ENCODE measurements around the gene SPRR2B. TPM values are rescaled to one million over a fixed set of nuclear protein-coding genes. Genes with fewer than 3 reads are reported as not detected.
A peak's percentile ranks its signal among the peaks of the same experiment; 100 is the strongest.
"Not testable (repeated sequence)": the region's sequence is repeated elsewhere in the genome, so short reads cannot be mapped to it uniquely, and the experiment has no call there.

The SPRR2B gene
- total RNA-seq, 1 experiment from 2014 or later, result not detected

DNA sequence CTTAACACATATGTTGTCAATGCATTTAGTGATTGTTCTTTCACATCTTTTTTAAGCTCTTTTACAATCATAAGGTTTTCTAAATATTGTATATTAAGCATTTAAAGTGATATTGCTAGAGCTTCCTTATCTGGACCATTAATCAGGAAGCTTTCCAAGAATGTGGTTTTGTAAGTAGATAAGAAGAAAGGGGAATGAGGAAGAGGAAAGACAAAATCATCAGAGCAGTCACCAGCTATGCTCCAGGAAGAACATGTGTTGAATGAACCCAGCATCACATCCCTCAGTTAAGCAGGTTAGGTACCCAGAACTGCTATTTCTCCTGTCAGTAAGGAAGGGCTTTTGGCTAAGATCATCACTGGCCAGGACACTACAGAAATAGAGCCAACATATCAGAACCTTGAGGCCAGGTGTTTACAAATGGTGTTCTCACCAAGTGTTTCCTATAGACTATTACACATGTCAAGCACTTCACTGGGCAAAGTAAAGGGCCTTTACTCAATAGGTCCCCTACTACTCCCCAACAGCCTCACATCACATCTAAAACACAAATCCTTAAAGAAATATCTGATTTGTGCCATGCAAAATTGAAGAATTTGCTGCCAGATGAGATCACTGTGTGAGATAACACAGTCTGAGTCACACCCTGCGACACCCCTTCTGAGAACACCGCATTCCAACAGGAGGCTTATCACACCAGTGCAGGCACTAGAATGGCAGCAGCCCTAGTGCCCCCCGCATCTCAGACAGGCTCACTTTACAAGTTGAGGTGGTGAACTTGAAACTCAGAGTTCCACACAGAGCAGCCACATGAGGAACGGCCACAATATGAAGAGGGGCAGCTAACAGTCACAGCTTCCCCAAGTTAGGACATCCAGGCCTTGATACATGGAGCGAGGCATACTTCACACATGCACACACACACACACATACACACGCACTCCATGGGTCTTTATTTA lies 12.3 kb downstream of the SPRR2B start:
- POLR2A ChIA-PET (ENCODE audit: unreplicated experiment), result no interaction called here

DNA sequence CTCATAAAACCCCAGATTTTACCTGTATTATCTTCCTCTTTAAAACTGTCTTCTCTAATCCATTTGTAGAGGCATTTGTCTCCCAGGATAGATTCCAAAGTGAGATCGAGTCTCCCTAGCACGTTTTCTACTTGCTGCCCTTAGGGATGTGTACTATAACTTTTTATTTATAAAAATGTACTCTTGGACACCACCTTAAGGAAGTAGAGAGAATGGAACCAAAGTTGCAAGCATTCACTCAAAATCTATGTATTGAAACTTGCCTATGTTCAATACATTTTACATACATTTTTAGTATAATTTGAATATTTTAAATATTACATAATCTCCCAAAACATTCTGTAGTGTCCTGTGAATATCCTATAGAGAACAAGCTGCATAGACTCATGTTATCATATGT lies 13.3 kb downstream of the SPRR2B start:
- Histone ChIP-seq H3K9me2 (ENCODE audit: insufficient read depth) (no peaks in the 10 kb centered on the region), H3K79me2 (ENCODE audit: low read depth) (no peaks in the 10 kb centered on the region), H3K27me3 (ENCODE audit: insufficient read depth, low read depth) (peaks cover 15% of the 10 kb centered on the region), H3K4me1 (replicated peaks; ENCODE audit: insufficient read depth) (peaks cover 8% of the 10 kb centered on the region), H3K4me3 (no peak overlapping the region), H4K20me1 (ENCODE audit: insufficient read depth) (no peaks in the 10 kb centered on the region), H3K27ac (no peak overlapping the region), H3K9me3 (ENCODE audit: insufficient read depth, low read depth) (no peaks in the 10 kb centered on the region), H3K36me3 (ENCODE audit: low read depth) (no peaks in the 10 kb centered on the region), H3K4me2 (no peak overlapping the region), H2AFZ (no peak overlapping the region), H3F3A (ENCODE audit: insufficient read depth, low read depth) (no peaks in the 10 kb centered on the region; the same call in 1 of the 2 replicates)
- BruUV-seq (replicated peaks), result no TSS peak
- TF ChIP-seq, protein P1, sequence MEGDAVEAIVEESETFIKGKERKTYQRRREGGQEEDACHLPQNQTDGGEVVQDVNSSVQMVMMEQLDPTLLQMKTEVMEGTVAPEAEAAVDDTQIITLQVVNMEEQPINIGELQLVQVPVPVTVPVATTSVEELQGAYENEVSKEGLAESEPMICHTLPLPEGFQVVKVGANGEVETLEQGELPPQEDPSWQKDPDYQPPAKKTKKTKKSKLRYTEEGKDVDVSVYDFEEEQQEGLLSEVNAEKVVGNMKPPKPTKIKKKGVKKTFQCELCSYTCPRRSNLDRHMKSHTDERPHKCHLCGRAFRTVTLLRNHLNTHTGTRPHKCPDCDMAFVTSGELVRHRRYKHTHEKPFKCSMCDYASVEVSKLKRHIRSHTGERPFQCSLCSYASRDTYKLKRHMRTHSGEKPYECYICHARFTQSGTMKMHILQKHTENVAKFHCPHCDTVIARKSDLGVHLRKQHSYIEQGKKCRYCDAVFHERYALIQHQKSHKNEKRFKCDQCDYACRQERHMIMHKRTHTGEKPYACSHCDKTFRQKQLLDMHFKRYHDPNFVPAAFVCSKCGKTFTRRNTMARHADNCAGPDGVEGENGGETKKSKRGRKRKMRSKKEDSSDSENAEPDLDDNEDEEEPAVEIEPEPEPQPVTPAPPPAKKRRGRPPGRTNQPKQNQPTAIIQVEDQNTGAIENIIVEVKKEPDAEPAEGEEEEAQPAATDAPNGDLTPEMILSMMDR (conservative IDR thresholded peaks at IDR 0.05), result peak; percentile 42
- TF ChIP-seq EZH2 (IDR thresholded peaks at IDR 0.05; ENCODE audit: low read depth), result no peak
- CTCF ChIA-PET, result no interaction called here
- DNase-seq, result no peak
- POLR2A ChIA-PET (ENCODE audit: unreplicated experiment), result no interaction called here
- intact Hi-C loops (cut with micrococcal nuclease; ENCODE audit: unreplicated experiment), result no loop called here

More for the DNA sequence above, 12.3 kb downstream of the SPRR2B start:
- H3K9me2 ChIP-seq (ENCODE audit: insufficient read depth), result 0 out of 2 replicates have a peak, but pooled peaks cover 3% of the 10 kb centered on the region
- H3K4me2 ChIP-seq, result no peak overlapping the region
- DNase-seq, result peak in 1 of 2 experiments; percentile 77
- no TSS peak for BruUV-seq (replicated peaks)
- H2AFZ ChIP-seq, result no peak overlapping the region
- H3F3A ChIP-seq (ENCODE audit: insufficient read depth, low read depth), result no peaks in the 10 kb centered on the region; the same call in 1 of the 2 replicates
- no peaks in the 10 kb centered on the region for H3K9me3 ChIP-seq (ENCODE audit: insufficient read depth, low read depth)
- H3K4me3 ChIP-seq, result no peak overlapping the region
- peaks cover 13% of the 10 kb centered on the region for H3K27me3 ChIP-seq (ENCODE audit: insufficient read depth, low read depth)
- intact Hi-C loops (cut with micrococcal nuclease; ENCODE audit: unreplicated experiment), result no loop called here
- H4K20me1 ChIP-seq (ENCODE audit: insufficient read depth), result no peaks in the 10 kb centered on the region
- peaks cover 8% of the 10 kb centered on the region for H3K4me1 ChIP-seq (replicated peaks; ENCODE audit: insufficient read depth)
- H3K27ac ChIP-seq, result no peak overlapping the region
- TF ChIP-seq, protein P1 (conservative IDR thresholded peaks at IDR 0.05), result no peak
- no peaks in the 10 kb centered on the region for H3K36me3 ChIP-seq (ENCODE audit: low read depth)
- CTCF ChIA-PET, result no interaction called here
- no peaks in the 10 kb centered on the region for H3K79me2 ChIP-seq (ENCODE audit: low read depth)

DNA sequence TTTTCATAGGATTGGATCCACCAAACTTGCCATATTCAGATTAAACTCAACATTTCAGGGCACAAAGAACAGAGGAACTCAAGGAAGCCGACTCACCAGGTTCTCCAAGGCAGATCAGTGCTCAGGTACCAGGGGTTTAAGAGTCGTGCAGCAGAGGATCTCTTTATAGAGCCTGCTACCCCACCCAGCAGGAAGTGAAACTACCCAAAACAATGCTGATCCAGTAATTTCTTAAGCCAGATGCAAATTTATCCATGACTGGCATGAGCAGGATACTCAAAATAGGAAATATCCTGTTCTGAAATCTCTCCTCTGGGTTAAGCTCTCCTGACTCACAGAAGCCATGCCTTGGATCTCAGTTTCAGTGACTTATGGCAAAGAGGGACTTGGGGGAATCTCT lies 14.0 kb downstream of the SPRR2B start, which contains the start of gene SPRR2A:
TSS of gene SPRR2A (minus strand) at position 138 of the 400 bp plus-strand sequence. CDS start 777 bp downstream, outside the sequence.
- POLR2A ChIA-PET (ENCODE audit: unreplicated experiment), result no interaction called here
- H3K4me1 ChIP-seq (replicated peaks; ENCODE audit: insufficient read depth), result peaks cover 8% of the 10 kb centered on the region
- no peak within 1 kb of the TSS for H3K4me3 ChIP-seq
- peaks cover 15% of the 10 kb centered on the region for H3K27me3 ChIP-seq (ENCODE audit: insufficient read depth, low read depth)
- DNase-seq, result no peak
- H3K4me2 ChIP-seq, result no peak within 1 kb of the TSS
- intact Hi-C loops (cut with micrococcal nuclease; ENCODE audit: unreplicated experiment), result no loop called here
- no peak within 1 kb of the TSS for H2AFZ ChIP-seq
- TF ChIP-seq EZH2 (IDR thresholded peaks at IDR 0.05; ENCODE audit: low read depth), result no peak
- TF ChIP-seq, protein P1 (conservative IDR thresholded peaks at IDR 0.05), result no peak
- no TSS peak for BruUV-seq (replicated peaks)
- H3K9me2 ChIP-seq (ENCODE audit: insufficient read depth), result no peaks in the 10 kb centered on the region
- CTCF ChIA-PET, result no interaction called here
- H4K20me1 ChIP-seq (ENCODE audit: insufficient read depth), result no peaks in the 10 kb centered on the region
- no peaks in the 10 kb centered on the region; the same call in 1 of the 2 replicates for H3F3A ChIP-seq (ENCODE audit: insufficient read depth, low read depth)
- no peaks in the 10 kb centered on the region for H3K9me3 ChIP-seq (ENCODE audit: insufficient read depth, low read depth)
- no peaks in the 10 kb centered on the region for H3K79me2 ChIP-seq (ENCODE audit: low read depth)
- H3K27ac ChIP-seq, result no peak within 1 kb of the TSS
- H3K36me3 ChIP-seq (ENCODE audit: low read depth), result no peaks in the 10 kb centered on the region

DNA sequence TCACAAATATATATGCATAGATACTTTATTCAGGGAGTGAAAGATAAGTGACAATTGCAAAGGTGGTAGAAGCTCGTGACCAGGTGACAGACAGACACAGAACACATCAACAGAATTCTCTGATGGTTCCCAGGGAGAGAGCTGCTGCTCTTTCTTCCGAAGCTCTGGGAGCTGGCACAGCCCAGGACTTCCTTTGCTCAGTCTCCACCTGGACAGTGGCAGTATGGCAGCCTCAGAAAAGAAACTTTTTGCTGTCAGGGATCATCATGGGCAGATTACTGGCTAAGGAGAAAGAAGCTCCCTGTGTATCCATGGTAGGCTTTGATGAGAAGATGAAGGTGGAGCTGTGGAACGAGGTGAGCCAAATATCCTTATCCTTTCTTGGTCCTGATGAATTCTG lies 15.3 kb downstream of the SPRR2B start:
- H3K36me3 ChIP-seq (ENCODE audit: low read depth); BruUV-seq (replicated peaks); H3K9me3 ChIP-seq (ENCODE audit: insufficient read depth, low read depth); DNase-seq; H4K20me1 ChIP-seq (ENCODE audit: insufficient read depth); H3F3A ChIP-seq (ENCODE audit: insufficient read depth, low read depth); H3K27ac ChIP-seq; H3K4me2 ChIP-seq; H3K9me2 ChIP-seq (ENCODE audit: insufficient read depth); H2AFZ ChIP-seq; H3K4me3 ChIP-seq; intact Hi-C loops (cut with micrococcal nuclease; ENCODE audit: unreplicated experiment); POLR2A ChIA-PET (ENCODE audit: unreplicated experiment); H3K4me1 ChIP-seq (replicated peaks; ENCODE audit: insufficient read depth); H3K79me2 ChIP-seq (ENCODE audit: low read depth); CTCF ChIA-PET: not testable (repeated sequence)
- peaks cover 15% of the 10 kb centered on the region for H3K27me3 ChIP-seq (ENCODE audit: insufficient read depth, low read depth)

All from PC-9 (cell line).